Hair follicle dermal papilla cell (primary cell): ENCODE measurements around the gene FABP7. TPM values are rescaled to one million over a fixed set of nuclear protein-coding genes. Genes with fewer than 3 reads are reported as not detected.

Experiments
- small RNA-seq: library from RNA; depleted of rRNA; stranded (forward); fragments of <200 nt; gene quantifications from one replicate; pipeline ENCODE3, GENCODE V24; 2012
- total RNA-seq: library from RNA; depleted of rRNA; stranded (reverse); fragments of >200 nt; gene quantifications from 2 replicates; pipeline ENCODE4 v1.2.3, GENCODE V29; 2012

The FABP7 gene
- total RNA-seq = not detected in 2 replicates

GRCh38 chr6:122779667-122780066 lies at the start of gene FABP7:
Gene FABP7, plus strand, starts transcription at chr6:122779716. Its CDS starts 79 bp downstream, at chr6:122779795.

GRCh38 chr6:122789182-122790027 lies 9.9 kb downstream of the FABP7 start, which contains the start of gene SMPDL3A:
Gene SMPDL3A, plus strand, starts transcription at chr6:122789258. Its CDS starts 89 bp downstream, at chr6:122789347.

Small RNA genes lying within 50 kb of the gene (small RNA-seq; reads per million reads assigned to genes)
- 0.33 reads per million for gene RN7SL564P

Other genes starting within 250 kb of the FABP7 start
- gene PKIB, start 169.3 kb upstream of the FABP7 start, total RNA-seq = 0.12 and 0.16 TPM in 2 replicates
- gene SMPDL3A, start 9.5 kb downstream of the FABP7 start, total RNA-seq = 10.2 and 12.2 TPM in 2 replicates
- not detected in 2 replicates for gene CLVS2, start 216.5 kb downstream of the FABP7 start, total RNA-seq